IMR-90 (cell line): Measurements from ENCODE around the gene TNFRSF13B. TPM values are rescaled to one million over a fixed set of nuclear protein-coding genes. Genes with fewer than 3 reads are reported as not detected.

Experiments used
- ATAC-seq: fragments of 200-7000 bp; cut with Tn5 transposase; 2 replicates; pipeline ENCODE4 v1.9.1; 2020; ENCODE audit warnings: low read depth, mild to moderate bottlenecking, moderate library complexity
- BruUV-seq: library from RNA; stranded (reverse); fragments of 400-500 nt; replicated peaks from 2 replicates; lab custom pipeline; 2021; lab: Mats Ljungman, UMichigan
- CTCF ChIA-PET: fragments of 300-600 bp; formaldehyde crosslinking; extraction: SDS; loops from one replicate; lab custom pipeline; 2021; ENCODE audit warnings: antibody characterized with exemption; lab: Yijun Ruan, JAX
- POLR2A ChIA-PET: fragments of 300-600 bp; sonication (Branson Sonifier 250); formaldehyde crosslinking; loops from one replicate; lab custom pipeline; 2022; ENCODE audit warnings: antibody characterized with exemption; ENCODE audit not compliant: unreplicated experiment; lab: Charles Lee
- DNase-seq: peaks from one replicate; pipeline ENCODE4 v3.0.0; 2013
- H2AFZ ChIP-seq: replicated peaks from 2 replicates; pipeline ENCODE3; 2013; ENCODE audit warnings: low read length, mild to moderate bottlenecking; ENCODE audit not compliant: poor library complexity
- H2AK5ac ChIP-seq: 2 replicates; pipeline ENCODE4 v1.6.1; 2013; ENCODE audit warnings: low read depth, low read length, inconsistent platforms
- H2AK9ac ChIP-seq: replicated peaks from 2 replicates; pipeline ENCODE3; 2013; ENCODE audit warnings: mild to moderate bottlenecking, low read depth, low read length, moderate library complexity; ENCODE audit not compliant: poor library complexity
- H2BK120ac ChIP-seq: 2 replicates; pipeline ENCODE4 v1.6.1; 2013; ENCODE audit warnings: low read depth, low read length, inconsistent platforms
- H2BK15ac ChIP-seq: 3 replicates; pipeline ENCODE4 v1.6.1; 2013; ENCODE audit warnings: low read depth, low read length, inconsistent platforms
- H2BK20ac ChIP-seq: 2 replicates; pipeline ENCODE4 v1.6.1; 2013; ENCODE audit warnings: low read depth, mild to moderate bottlenecking, inconsistent platforms, low read length, moderate library complexity
- H2BK5ac ChIP-seq: 2 replicates; pipeline ENCODE4 v1.6.1; 2013; ENCODE audit warnings: mild to moderate bottlenecking, low read depth, low read length, inconsistent platforms; ENCODE audit not compliant: poor library complexity, severe bottlenecking
- H3K14ac ChIP-seq: replicated peaks from 2 replicates; pipeline ENCODE4 v1.6.1; 2013; ENCODE audit warnings: low read depth, low read length, inconsistent platforms
- H3K18ac ChIP-seq: 2 replicates; pipeline ENCODE4 v1.6.1; 2013; ENCODE audit warnings: low read depth, low read length, control low read depth
- H3K23ac ChIP-seq: 2 replicates; pipeline ENCODE4 v1.6.1; 2013; ENCODE audit warnings: low read depth, low read length, inconsistent platforms
- H3K27ac ChIP-seq: 2 replicates; pipeline ENCODE4 v1.5.1; 2013; ENCODE audit warnings: mild to moderate bottlenecking, control low read depth, low read length; ENCODE audit not compliant: insufficient read depth
- H3K27me3 ChIP-seq: 2 replicates; pipeline ENCODE4 v1.6.1; 2013; ENCODE audit warnings: low read length; ENCODE audit not compliant: control insufficient read depth, insufficient read depth
- H3K36me3 ChIP-seq: 2 replicates; pipeline ENCODE4 v1.6.1; 2013; ENCODE audit warnings: low read length, mixed read lengths; ENCODE audit not compliant: control insufficient read depth, insufficient read depth
- H3K4ac ChIP-seq: 2 replicates; pipeline ENCODE4 v1.6.1; 2013; ENCODE audit warnings: low read depth, low read length, inconsistent platforms
- H3K4me1 ChIP-seq: 2 replicates; pipeline ENCODE4 v1.6.1; 2013; ENCODE audit warnings: low read length, mixed read lengths; ENCODE audit not compliant: control insufficient read depth, insufficient read depth
- H3K4me2 ChIP-seq: 2 replicates; pipeline ENCODE4 v1.6.1; 2013; ENCODE audit warnings: low read depth, mild to moderate bottlenecking, control low read depth, low read length, moderate library complexity
- H3K4me3 ChIP-seq: 2 replicates; pipeline ENCODE4 v1.5.1; 2013; ENCODE audit warnings: low read depth, mild to moderate bottlenecking, control low read depth, low read length, moderate library complexity; ENCODE audit not compliant: insufficient read depth
- H3K56ac ChIP-seq: 2 replicates; pipeline ENCODE4 v1.6.1; 2013; ENCODE audit warnings: low read length, inconsistent platforms; ENCODE audit not compliant: insufficient read depth; ENCODE audit errors: extremely low read depth
- H3K79me1 ChIP-seq, 2 experiments: 2 replicates each; pipeline ENCODE4 v1.6.1; 2013; ENCODE audit warnings: low read length in 2 of 2, inconsistent platforms in 1 of 2, low read depth in 1 of 2
- H3K9ac ChIP-seq: 2 replicates; pipeline ENCODE4 v1.6.1; 2013; ENCODE audit warnings: low read depth, low read length, control low read depth
- H3K9me1 ChIP-seq: 2 replicates; pipeline ENCODE4 v1.6.1; 2013; ENCODE audit warnings: low read length, inconsistent platforms; ENCODE audit not compliant: insufficient read depth
- H3K9me3 ChIP-seq: 2 replicates; pipeline ENCODE4 v1.6.1; 2013; ENCODE audit warnings: low read length; ENCODE audit not compliant: control insufficient read depth, insufficient read depth
- H4K20me1 ChIP-seq: 2 replicates; pipeline ENCODE4 v1.6.1; 2013; ENCODE audit warnings: low read length, inconsistent platforms; ENCODE audit not compliant: insufficient read depth
- H4K5ac ChIP-seq: 2 replicates; pipeline ENCODE4 v1.6.1; 2013; ENCODE audit warnings: mild to moderate bottlenecking, low read depth, low read length, control low read depth
- H4K8ac ChIP-seq, 2 experiments: 2 replicates each; pipeline ENCODE4 v1.6.1; 2013; ENCODE audit warnings: low read depth in 2 of 2, low read length in 2 of 2, control low read depth in 1 of 2, inconsistent platforms in 1 of 2
- H4K91ac ChIP-seq: 2 replicates; pipeline ENCODE4 v1.6.1; 2013; ENCODE audit warnings: low read depth, low read length, inconsistent platforms; ENCODE audit not compliant: insufficient read depth
- BHLHE40 ChIP-seq: fragments of 150-350 bp; IDR thresholded peaks from 2 replicates; pipeline ENCODE4 v1.6.1; 2016; ENCODE audit warnings: mild to moderate bottlenecking, low read depth, low read length
- CHD1 ChIP-seq: IDR thresholded peaks from 2 replicates; pipeline ENCODE4 v1.6.1; 2012; ENCODE audit warnings: low read depth, low read length, improper control_type of control experiment
- MAFK ChIP-seq: IDR thresholded peaks from 2 replicates; pipeline ENCODE4 v1.6.1; 2012; ENCODE audit warnings: low read depth, low read length, improper control_type of control experiment
- MXI1 ChIP-seq: IDR thresholded peaks from 2 replicates; pipeline ENCODE4 v1.6.1; 2012; ENCODE audit warnings: low read depth, mild to moderate bottlenecking, low read length, moderate library complexity, borderline replicate concordance
- POLR2A ChIP-seq: IDR thresholded peaks from 2 replicates; pipeline ENCODE4 v1.6.1; 2012; ENCODE audit warnings: mild to moderate bottlenecking, low read depth, low read length
- SMC3 ChIP-seq: fragments of 150-350 bp; IDR thresholded peaks from 2 replicates; pipeline ENCODE4 v1.6.1; 2016; ENCODE audit warnings: low read depth, mild to moderate bottlenecking, antibody characterized with exemption, low read length, moderate library complexity
- WGBS, 2 experiments: methylation state at CpG; one replicate each; pipeline versions ENCODE4 v1.1.5 to v1.1.7; 2013; ENCODE audit warnings: missing lambda C conversion rate in 2 of 2; ENCODE audit not compliant: insufficient read length in 1 of 2; ENCODE audit errors: extremely low coverage in 2 of 2; 5-methylcytosine and 5-hydroxymethylcytosine counted together
- dilution Hi-C: fragments of 300-500 bp; cut with HindIII; formaldehyde crosslinking; loops from one replicate; pipeline ENCODE4 v1.14.3; 2018; ENCODE audit warnings: low sequenced_read_pairs; ENCODE audit not compliant: unreplicated experiment
- in situ Hi-C: fragments of 300-500 bp; cut with MboI; formaldehyde crosslinking; loops from 3 replicates; pipeline ENCODE4 v1.14.3; 2019; ENCODE audit warnings: low sequenced_read_pairs, inconsistent platforms, mixed read lengths
- intact Hi-C: fragments of 100-400 bp; cut with micrococcal nuclease; formaldehyde crosslinking; loops from 2 replicates; pipeline ENCODE4 v1.10.0; 2022
- polyA plus RNA-seq, 3 experiments: library from polyadenylated mRNA; depleted of rRNA; stranded (reverse); fragments of >200 nt; gene quantifications; 2 replicates each; pipeline ENCODE4 v1.2.3, GENCODE V29; 2012; ENCODE audit warnings: low replicate concordance in 1 of 3
- total RNA-seq: library from RNA; depleted of rRNA; stranded (reverse); fragments of >200 nt; gene quantifications from 2 replicates; pipeline ENCODE4 v1.2.3, GENCODE V29; 2012
- TF ChIP-seq, protein P1 (sequence below): conservative IDR thresholded peaks from 2 replicates; pipeline ENCODE4 v1.5.1; 2012; ENCODE audit warnings: mild to moderate bottlenecking, low read depth, low read length, improper control_type of control experiment
- TF ChIP-seq, protein P2 (sequence below): fragments of 150-350 bp; IDR thresholded peaks from 2 replicates; pipeline ENCODE4 v1.6.1; 2017; ENCODE audit warnings: mild to moderate bottlenecking, antibody characterized with exemption, low read length, low read depth

Gene TNFRSF13B
- total and polyA plus RNA-seq, 2 of the 4 experiments (the other 2 are of a cell fraction), result not detected

- no peak overlapping the region for H4K8ac ChIP-seq
- H3K9ac ChIP-seq, result no peak overlapping the region
- H3K36me3 ChIP-seq, result no peaks in the 10 kb centered on the region
- 69% methylated on average over 5 of the region's 12 CpGs; no CpG with 5 or more reads in 1 of the 2 experiments for WGBS, 2 experiments
- no peak overlapping the region for H3K14ac ChIP-seq
- no peak for TF ChIP-seq POLR2A
- TF ChIP-seq, protein P1, sequence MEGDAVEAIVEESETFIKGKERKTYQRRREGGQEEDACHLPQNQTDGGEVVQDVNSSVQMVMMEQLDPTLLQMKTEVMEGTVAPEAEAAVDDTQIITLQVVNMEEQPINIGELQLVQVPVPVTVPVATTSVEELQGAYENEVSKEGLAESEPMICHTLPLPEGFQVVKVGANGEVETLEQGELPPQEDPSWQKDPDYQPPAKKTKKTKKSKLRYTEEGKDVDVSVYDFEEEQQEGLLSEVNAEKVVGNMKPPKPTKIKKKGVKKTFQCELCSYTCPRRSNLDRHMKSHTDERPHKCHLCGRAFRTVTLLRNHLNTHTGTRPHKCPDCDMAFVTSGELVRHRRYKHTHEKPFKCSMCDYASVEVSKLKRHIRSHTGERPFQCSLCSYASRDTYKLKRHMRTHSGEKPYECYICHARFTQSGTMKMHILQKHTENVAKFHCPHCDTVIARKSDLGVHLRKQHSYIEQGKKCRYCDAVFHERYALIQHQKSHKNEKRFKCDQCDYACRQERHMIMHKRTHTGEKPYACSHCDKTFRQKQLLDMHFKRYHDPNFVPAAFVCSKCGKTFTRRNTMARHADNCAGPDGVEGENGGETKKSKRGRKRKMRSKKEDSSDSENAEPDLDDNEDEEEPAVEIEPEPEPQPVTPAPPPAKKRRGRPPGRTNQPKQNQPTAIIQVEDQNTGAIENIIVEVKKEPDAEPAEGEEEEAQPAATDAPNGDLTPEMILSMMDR, result no peak
- TF ChIP-seq, protein P2, sequence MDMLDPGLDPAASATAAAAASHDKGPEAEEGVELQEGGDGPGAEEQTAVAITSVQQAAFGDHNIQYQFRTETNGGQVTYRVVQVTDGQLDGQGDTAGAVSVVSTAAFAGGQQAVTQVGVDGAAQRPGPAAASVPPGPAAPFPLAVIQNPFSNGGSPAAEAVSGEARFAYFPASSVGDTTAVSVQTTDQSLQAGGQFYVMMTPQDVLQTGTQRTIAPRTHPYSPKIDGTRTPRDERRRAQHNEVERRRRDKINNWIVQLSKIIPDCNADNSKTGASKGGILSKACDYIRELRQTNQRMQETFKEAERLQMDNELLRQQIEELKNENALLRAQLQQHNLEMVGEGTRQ, result no peak
- TF ChIP-seq SMC3, result no peak
- TF ChIP-seq BHLHE40, result no peak
- TF ChIP-seq MAFK, result no peak
- TF ChIP-seq MXI1, result no peak
- no peak for TF ChIP-seq CHD1
- DNase-seq, result no peak
- no peak overlapping the region for H3K4me3 ChIP-seq
- H3K4me1 ChIP-seq, result no peaks in the 10 kb centered on the region
- POLR2A ChIA-PET, result no interaction called here
- H3K9me3 ChIP-seq, result no peaks in the 10 kb centered on the region
- no peak overlapping the region for H3K4me2 ChIP-seq
- H2BK120ac ChIP-seq, result no peak overlapping the region
- no peaks in the 10 kb centered on the region for H3K9me1 ChIP-seq
- no peaks in the 10 kb centered on the region for H3K79me1 ChIP-seq
- in situ Hi-C loops (no loop called here), dilution Hi-C loops (no loop called here), intact Hi-C loops (no loop called here)
- H2AFZ ChIP-seq, result peak overlapping the region; percentile 23
- H2BK15ac ChIP-seq, result no peak overlapping the region
- H3K27ac ChIP-seq, result no peak overlapping the region
- no peak overlapping the region for H3K4ac ChIP-seq
- no peak overlapping the region for H2BK20ac ChIP-seq
- H3K23ac ChIP-seq, result no peak overlapping the region
- CTCF ChIA-PET, result no interaction called here
- no peak overlapping the region for H3K56ac ChIP-seq
- no peak overlapping the region for H3K18ac ChIP-seq
- H2BK5ac ChIP-seq, result no peak overlapping the region
- BruUV-seq, result no TSS peak
- no peak overlapping the region for H4K5ac ChIP-seq
- no peak overlapping the region for H4K91ac ChIP-seq
- no peak overlapping the region for H2AK5ac ChIP-seq
- H3K27me3 ChIP-seq, result peaks cover 53% of the 10 kb centered on the region
- H2AK9ac ChIP-seq, result no peak overlapping the region
- H4K20me1 ChIP-seq, result no peaks in the 10 kb centered on the region
- no peak for ATAC-seq
Observed at GRCh38 chr17:16934133-16934795, 37.7 kb downstream of the TNFRSF13B start.
